Liver (tissue), 9 donors: ENCODE results near the gene GULP1. TPM values are rescaled to one million over a fixed set of nuclear protein-coding genes. Genes with fewer than 3 reads are reported as not detected.

Source experiments
- DNase-seq: peaks from one replicate; pipeline ENCODE4 v3.0.0-alpha.2; 2017; ENCODE audit warnings: low spot score
- H3K27ac ChIP-seq, 2 donors: one replicate each; pipeline ENCODE4 v1.7.0; 2013; ENCODE audit warnings: inconsistent platforms in 2 of 2, low read length in 2 of 2, control low read depth in 1 of 2, low read depth in 1 of 2, mild to moderate bottlenecking in 1 of 2
- H3K27me3 ChIP-seq, 4 donors: one replicate each; pipeline versions ENCODE4 v1.6.1 to v1.7.0; 2013; ENCODE audit warnings: low read length in 3 of 4, inconsistent platforms in 1 of 4, mild to moderate bottlenecking in 1 of 4, moderate library complexity in 1 of 4; ENCODE audit not compliant: control insufficient read depth in 4 of 4, insufficient read depth in 4 of 4
- H3K36me3 ChIP-seq, 4 donors: one replicate each; pipeline versions ENCODE4 v1.6.1 to v1.7.0; 2013; ENCODE audit warnings: low read length in 3 of 4, mild to moderate bottlenecking in 3 of 4, low read depth in 1 of 4, moderate library complexity in 1 of 4; ENCODE audit not compliant: control insufficient read depth in 4 of 4, insufficient read depth in 3 of 4
- H3K4me1 ChIP-seq, 4 donors: one replicate each; pipeline versions ENCODE4 v1.6.1 to v1.7.0; 2013; ENCODE audit warnings: low read length in 3 of 4, mild to moderate bottlenecking in 3 of 4, moderate library complexity in 1 of 4; ENCODE audit not compliant: control insufficient read depth in 4 of 4, insufficient read depth in 4 of 4
- H3K4me3 ChIP-seq, 3 donors: one replicate each; pipeline versions ENCODE4 v1.6.1 to v1.7.0; 2013; ENCODE audit warnings: low read length in 3 of 3, control low read depth in 1 of 3, low read depth in 1 of 3, mild to moderate bottlenecking in 1 of 3
- H3K9ac ChIP-seq, 2 donors: one replicate each; pipeline ENCODE4 v1.7.0; 2013; ENCODE audit warnings: low read length in 2 of 2, mild to moderate bottlenecking in 2 of 2, moderate library complexity in 2 of 2, control low read depth in 1 of 2, low read depth in 1 of 2
- H3K9me3 ChIP-seq, 4 donors: one replicate each; pipeline versions ENCODE4 v1.6.1 to v1.7.0; 2013; ENCODE audit warnings: low read length in 3 of 4; ENCODE audit not compliant: control insufficient read depth in 4 of 4
- EGR1 ChIP-seq, 2 donors: IDR thresholded peaks; 2 replicates each; pipeline ENCODE4 v1.6.1; 2016 to 2018; ENCODE audit warnings: antibody characterized with exemption in 2 of 2, low read depth in 2 of 2
- FOXA1 ChIP-seq: IDR thresholded peaks from 2 replicates; pipeline ENCODE4 v1.6.1; 2016; ENCODE audit warnings: antibody characterized with exemption
- FOXA2 ChIP-seq: IDR thresholded peaks from 2 replicates; pipeline ENCODE4 v1.6.1; 2016; ENCODE audit warnings: antibody characterized with exemption
- GABPA ChIP-seq, 2 donors: IDR thresholded peaks in 1 of 2; conservative IDR thresholded peaks in 1 of 2; 2 replicates each; pipeline ENCODE4 v1.6.1; 2016; ENCODE audit warnings: antibody characterized with exemption in 2 of 2, mild to moderate bottlenecking in 1 of 2, moderate library complexity in 1 of 2
- HNF4A ChIP-seq, 2 donors: conservative IDR thresholded peaks; 2 replicates each; pipeline ENCODE4 v1.6.1; 2016; ENCODE audit warnings: antibody characterized with exemption in 2 of 2, mild to moderate bottlenecking in 2 of 2
- HNF4G ChIP-seq: IDR thresholded peaks from 2 replicates; pipeline ENCODE4 v1.6.1; 2016; ENCODE audit warnings: antibody characterized with exemption
- JUND ChIP-seq, 2 donors: IDR thresholded peaks; 2 replicates each; pipeline ENCODE4 v1.6.1; 2016; ENCODE audit warnings: antibody characterized with exemption in 2 of 2
- NR2F2 ChIP-seq: IDR thresholded peaks from 2 replicates; pipeline ENCODE4 v1.6.1; 2016; ENCODE audit warnings: antibody characterized with exemption
- RAD21 ChIP-seq, 2 donors: IDR thresholded peaks; 2 replicates each; pipeline ENCODE4 v1.6.1; 2016; ENCODE audit warnings: antibody characterized with exemption in 2 of 2, mild to moderate bottlenecking in 2 of 2
- RXRA ChIP-seq, 2 donors: IDR thresholded peaks; 2 replicates each; pipeline ENCODE4 v1.6.1; 2017 to 2018; ENCODE audit warnings: antibody characterized with exemption in 2 of 2, mild to moderate bottlenecking in 1 of 2
- SP1 ChIP-seq: IDR thresholded peaks from 2 replicates; pipeline ENCODE4 v1.6.1; 2018; ENCODE audit warnings: antibody characterized with exemption, mild to moderate bottlenecking
- TAF1 ChIP-seq: conservative IDR thresholded peaks from 2 replicates; pipeline ENCODE4 v1.6.1; 2016; ENCODE audit warnings: antibody characterized with exemption, mild to moderate bottlenecking
- YY1 ChIP-seq: IDR thresholded peaks from 2 replicates; pipeline ENCODE4 v1.6.1; 2016; ENCODE audit warnings: antibody characterized with exemption, mild to moderate bottlenecking
- WGBS: extraction: QIAGEN DNeasy Blood & Tissue Kit; methylation state at CpG from one replicate; pipeline ENCODE4 v1.1.7; 2013; 5-methylcytosine and 5-hydroxymethylcytosine counted together
- polyA plus RNA-seq, 2 donors: library from polyadenylated mRNA; stranded (reverse) in 1 of 2; unstranded in 1 of 2; fragments of 200-250 nt in 1 of 2; fragments of >200 nt in 1 of 2; fragmentation: Nextera tagmentation in 1 of 2; extraction: Ambion mirVana in 1 of 2; gene quantifications; one replicate each; pipeline versions ENCODE4 v1.2.1 to v1.2.3, GENCODE V29; 2013 to 2015
- total RNA-seq, 2 donors: library from RNA; depleted of rRNA; stranded (reverse); fragments of >200 nt; gene quantifications; one replicate each; pipeline ENCODE4 v1.2.3, GENCODE V29; 2014
- TF ChIP-seq, protein P1 (sequence below): IDR thresholded peaks from 2 replicates; pipeline ENCODE4 v1.6.1; 2016; ENCODE audit warnings: antibody characterized with exemption
- TF ChIP-seq, protein P2 (sequence below): IDR thresholded peaks from 2 replicates; pipeline ENCODE4 v1.6.1; 2016; ENCODE audit warnings: antibody characterized with exemption, mild to moderate bottlenecking
- TF ChIP-seq, protein P3 (sequence below): fragments of 150-350 bp; IDR thresholded peaks from 2 replicates; pipeline ENCODE4 v1.5.1; 2017; ENCODE audit warnings: improper control_type of control experiment, low read depth, low read length; ENCODE audit not compliant: missing input control
- TF ChIP-seq, protein P4 (sequence below): IDR thresholded peaks from 2 replicates; pipeline ENCODE4 v1.6.1; 2016; ENCODE audit warnings: antibody characterized with exemption
- TF ChIP-seq, protein P5 (sequence below): IDR thresholded peaks from 2 replicates; pipeline ENCODE4 v1.6.1; 2016; ENCODE audit warnings: antibody characterized with exemption
- donor health status: healthy.
- donor health status: healthy.
- donor health status: healthy.
- donor health status: healthy.
- donor health status: healthy.

The GULP1 gene
- total and polyA plus RNA-seq, 4 donors = 0.53 to 6.9 (median 0.89) TPM

DNA sequence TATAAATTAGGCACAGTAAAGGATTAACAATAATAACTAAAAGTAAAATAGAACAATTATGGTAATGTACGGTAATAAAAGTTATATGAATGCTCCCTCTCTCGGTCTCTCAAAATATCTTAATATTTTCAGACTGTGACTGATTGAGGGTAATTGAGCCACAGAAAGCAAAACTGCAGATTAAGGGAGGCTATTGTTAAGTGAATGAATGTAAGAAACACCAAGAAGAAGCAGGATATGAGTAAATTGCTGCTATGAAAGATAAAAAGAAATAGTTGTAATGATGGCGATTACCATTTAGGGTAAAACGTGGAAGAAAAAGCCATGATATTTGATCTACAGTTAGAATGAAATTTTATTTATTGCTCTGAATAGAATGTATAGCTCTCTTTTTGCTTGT lies 24.1 kb downstream of the GULP1 start:
- no peaks in the 10 kb centered on the region for H3K27me3 ChIP-seq
- no peaks in the 10 kb centered on the region for H3K4me1 ChIP-seq
- WGBS = 83% methylated on average over 4 of the region's 4 CpGs
- no peak overlapping the region for H3K4me3 ChIP-seq
- H3K9ac ChIP-seq = no peak overlapping the region
- no peaks in the 10 kb centered on the region for H3K9me3 ChIP-seq
- H3K36me3 ChIP-seq = no peaks in the 10 kb centered on the region
- no peak for DNase-seq
- H3K27ac ChIP-seq = no peak overlapping the region
- TF ChIP-seq GABPA (IDR thresholded peaks at IDR 0.05 in 1 of 2, conservative IDR thresholded peaks at IDR 0.05 in 1 of 2) (no peak), RAD21 (IDR thresholded peaks at IDR 0.05) (no peak), EGR1 (IDR thresholded peaks at IDR 0.05; ENCODE audit: low read depth in 2 of 2) (no peak), SP1 (no peak), FOXA1 (no peak), HNF4A (conservative IDR thresholded peaks at IDR 0.05) (no peak), TAF1 (no peak)
- TF ChIP-seq, protein P1, sequence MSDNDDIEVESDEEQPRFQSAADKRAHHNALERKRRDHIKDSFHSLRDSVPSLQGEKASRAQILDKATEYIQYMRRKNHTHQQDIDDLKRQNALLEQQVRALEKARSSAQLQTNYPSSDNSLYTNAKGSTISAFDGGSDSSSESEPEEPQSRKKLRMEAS = no peak
- TF ChIP-seq, protein P2, sequence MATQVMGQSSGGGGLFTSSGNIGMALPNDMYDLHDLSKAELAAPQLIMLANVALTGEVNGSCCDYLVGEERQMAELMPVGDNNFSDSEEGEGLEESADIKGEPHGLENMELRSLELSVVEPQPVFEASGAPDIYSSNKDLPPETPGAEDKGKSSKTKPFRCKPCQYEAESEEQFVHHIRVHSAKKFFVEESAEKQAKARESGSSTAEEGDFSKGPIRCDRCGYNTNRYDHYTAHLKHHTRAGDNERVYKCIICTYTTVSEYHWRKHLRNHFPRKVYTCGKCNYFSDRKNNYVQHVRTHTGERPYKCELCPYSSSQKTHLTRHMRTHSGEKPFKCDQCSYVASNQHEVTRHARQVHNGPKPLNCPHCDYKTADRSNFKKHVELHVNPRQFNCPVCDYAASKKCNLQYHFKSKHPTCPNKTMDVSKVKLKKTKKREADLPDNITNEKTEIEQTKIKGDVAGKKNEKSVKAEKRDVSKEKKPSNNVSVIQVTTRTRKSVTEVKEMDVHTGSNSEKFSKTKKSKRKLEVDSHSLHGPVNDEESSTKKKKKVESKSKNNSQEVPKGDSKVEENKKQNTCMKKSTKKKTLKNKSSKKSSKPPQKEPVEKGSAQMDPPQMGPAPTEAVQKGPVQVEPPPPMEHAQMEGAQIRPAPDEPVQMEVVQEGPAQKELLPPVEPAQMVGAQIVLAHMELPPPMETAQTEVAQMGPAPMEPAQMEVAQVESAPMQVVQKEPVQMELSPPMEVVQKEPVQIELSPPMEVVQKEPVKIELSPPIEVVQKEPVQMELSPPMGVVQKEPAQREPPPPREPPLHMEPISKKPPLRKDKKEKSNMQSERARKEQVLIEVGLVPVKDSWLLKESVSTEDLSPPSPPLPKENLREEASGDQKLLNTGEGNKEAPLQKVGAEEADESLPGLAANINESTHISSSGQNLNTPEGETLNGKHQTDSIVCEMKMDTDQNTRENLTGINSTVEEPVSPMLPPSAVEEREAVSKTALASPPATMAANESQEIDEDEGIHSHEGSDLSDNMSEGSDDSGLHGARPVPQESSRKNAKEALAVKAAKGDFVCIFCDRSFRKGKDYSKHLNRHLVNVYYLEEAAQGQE = no peak
- TF ChIP-seq, protein P3, sequence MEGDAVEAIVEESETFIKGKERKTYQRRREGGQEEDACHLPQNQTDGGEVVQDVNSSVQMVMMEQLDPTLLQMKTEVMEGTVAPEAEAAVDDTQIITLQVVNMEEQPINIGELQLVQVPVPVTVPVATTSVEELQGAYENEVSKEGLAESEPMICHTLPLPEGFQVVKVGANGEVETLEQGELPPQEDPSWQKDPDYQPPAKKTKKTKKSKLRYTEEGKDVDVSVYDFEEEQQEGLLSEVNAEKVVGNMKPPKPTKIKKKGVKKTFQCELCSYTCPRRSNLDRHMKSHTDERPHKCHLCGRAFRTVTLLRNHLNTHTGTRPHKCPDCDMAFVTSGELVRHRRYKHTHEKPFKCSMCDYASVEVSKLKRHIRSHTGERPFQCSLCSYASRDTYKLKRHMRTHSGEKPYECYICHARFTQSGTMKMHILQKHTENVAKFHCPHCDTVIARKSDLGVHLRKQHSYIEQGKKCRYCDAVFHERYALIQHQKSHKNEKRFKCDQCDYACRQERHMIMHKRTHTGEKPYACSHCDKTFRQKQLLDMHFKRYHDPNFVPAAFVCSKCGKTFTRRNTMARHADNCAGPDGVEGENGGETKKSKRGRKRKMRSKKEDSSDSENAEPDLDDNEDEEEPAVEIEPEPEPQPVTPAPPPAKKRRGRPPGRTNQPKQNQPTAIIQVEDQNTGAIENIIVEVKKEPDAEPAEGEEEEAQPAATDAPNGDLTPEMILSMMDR = no peak

DNA sequence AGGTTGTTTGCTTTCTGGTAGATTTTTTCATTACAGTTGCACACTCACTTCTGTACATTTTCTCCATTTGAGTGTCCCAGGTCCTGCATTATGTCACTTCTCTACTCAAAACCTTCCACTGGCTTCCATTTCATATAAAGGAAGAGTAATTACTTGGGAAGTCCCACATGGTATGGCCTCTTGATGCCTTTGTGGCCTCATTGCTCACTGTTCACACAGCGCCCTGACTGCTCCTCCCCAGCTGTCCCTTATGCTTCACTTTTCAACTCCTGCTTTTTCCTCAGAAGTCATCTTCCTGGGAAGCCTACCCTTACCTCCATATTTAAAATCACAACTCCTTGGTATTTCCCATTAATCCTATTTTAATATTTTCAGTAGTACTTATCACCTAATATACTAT lies 24.7 kb downstream of the GULP1 start:
- Histone ChIP-seq H3K9ac (no peak overlapping the region), H3K9me3 (no peaks in the 10 kb centered on the region), H3K4me1 (no peaks in the 10 kb centered on the region), H3K27ac (no peak overlapping the region), H3K4me3 (no peak overlapping the region), H3K36me3 (no peaks in the 10 kb centered on the region), H3K27me3 (no peaks in the 10 kb centered on the region)
- TF ChIP-seq FOXA1 (no peak), HNF4A (conservative IDR thresholded peaks at IDR 0.05) (no peak), YY1 (no peak), SP1 (no peak), GABPA (IDR thresholded peaks at IDR 0.05 in 1 of 2, conservative IDR thresholded peaks at IDR 0.05 in 1 of 2) (no peak), NR2F2 (no peak), FOXA2 (no peak), EGR1 (IDR thresholded peaks at IDR 0.05; ENCODE audit: low read depth in 2 of 2) (no peak), RXRA (IDR thresholded peaks at IDR 0.05) (no peak), JUND (IDR thresholded peaks at IDR 0.05) (no peak), RAD21 (IDR thresholded peaks at IDR 0.05) (no peak), HNF4G (no peak), TAF1 (no peak)
- TF ChIP-seq, protein P4, sequence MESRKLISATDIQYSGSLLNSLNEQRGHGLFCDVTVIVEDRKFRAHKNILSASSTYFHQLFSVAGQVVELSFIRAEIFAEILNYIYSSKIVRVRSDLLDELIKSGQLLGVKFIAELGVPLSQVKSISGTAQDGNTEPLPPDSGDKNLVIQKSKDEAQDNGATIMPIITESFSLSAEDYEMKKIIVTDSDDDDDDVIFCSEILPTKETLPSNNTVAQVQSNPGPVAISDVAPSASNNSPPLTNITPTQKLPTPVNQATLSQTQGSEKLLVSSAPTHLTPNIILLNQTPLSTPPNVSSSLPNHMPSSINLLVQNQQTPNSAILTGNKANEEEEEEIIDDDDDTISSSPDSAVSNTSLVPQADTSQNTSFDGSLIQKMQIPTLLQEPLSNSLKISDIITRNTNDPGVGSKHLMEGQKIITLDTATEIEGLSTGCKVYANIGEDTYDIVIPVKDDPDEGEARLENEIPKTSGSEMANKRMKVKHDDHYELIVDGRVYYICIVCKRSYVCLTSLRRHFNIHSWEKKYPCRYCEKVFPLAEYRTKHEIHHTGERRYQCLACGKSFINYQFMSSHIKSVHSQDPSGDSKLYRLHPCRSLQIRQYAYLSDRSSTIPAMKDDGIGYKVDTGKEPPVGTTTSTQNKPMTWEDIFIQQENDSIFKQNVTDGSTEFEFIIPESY = no peak
- TF ChIP-seq, protein P3 = no peak
- TF ChIP-seq, protein P2 = no peak
- TF ChIP-seq, protein P5, sequence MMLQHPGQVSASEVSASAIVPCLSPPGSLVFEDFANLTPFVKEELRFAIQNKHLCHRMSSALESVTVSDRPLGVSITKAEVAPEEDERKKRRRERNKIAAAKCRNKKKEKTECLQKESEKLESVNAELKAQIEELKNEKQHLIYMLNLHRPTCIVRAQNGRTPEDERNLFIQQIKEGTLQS = no peak
- TF ChIP-seq, protein P1 = no peak
- WGBS = 86% methylated on average over 1 of the region's 1 CpG
- no peak for DNase-seq
